Hepatocyte (in vitro differentiated cells): Measurements from ENCODE around the gene PIAS4. TPM values are rescaled to one million over a fixed set of nuclear protein-coding genes. Genes with fewer than 3 reads are reported as not detected.
"Not testable (repeated sequence)": the region's sequence is repeated elsewhere in the genome, so short reads cannot be mapped to it uniquely, and the experiment has no call there.

Experiments
- DNase-seq: peaks from one replicate; pipeline ENCODE4 v3.0.0-alpha.2; 2016; ENCODE audit warnings: low spot score
- H2AFZ ChIP-seq: fragments of 200-600 bp; sonication (generic); 2 replicates; pipeline ENCODE4 v1.6.0; 2016; ENCODE audit warnings: antibody characterized with exemption, mild to moderate bottlenecking
- H3K27ac ChIP-seq: fragments of 200-600 bp; sonication (generic); 2 replicates; pipeline ENCODE4 v1.5.1; 2016; ENCODE audit warnings: mild to moderate bottlenecking
- H3K27me3 ChIP-seq: fragments of 200-600 bp; sonication (generic); 2 replicates; pipeline ENCODE4 v1.6.1; 2016
- H3K36me3 ChIP-seq: fragments of 200-600 bp; sonication (generic); replicated peaks from 2 replicates; pipeline ENCODE4 v1.5.1; 2016; ENCODE audit warnings: low read depth; ENCODE audit not compliant: insufficient read depth
- H3K4me1 ChIP-seq: fragments of 200-600 bp; sonication (generic); 2 replicates; pipeline ENCODE4 v1.5.1; 2016; ENCODE audit warnings: mild to moderate bottlenecking, moderate library complexity; ENCODE audit not compliant: insufficient read depth
- H3K4me2 ChIP-seq: fragments of 200-600 bp; sonication (generic); 2 replicates; pipeline ENCODE4 v1.6.0; 2016
- H3K4me3 ChIP-seq: fragments of 200-600 bp; sonication (generic); 2 replicates; pipeline ENCODE4 v1.5.1; 2016; ENCODE audit warnings: mild to moderate bottlenecking
- H3K79me2 ChIP-seq: fragments of 200-600 bp; sonication (generic); 2 replicates; pipeline ENCODE4 v1.6.0; 2017; ENCODE audit warnings: mild to moderate bottlenecking
- H3K9me2 ChIP-seq: fragments of 200-600 bp; sonication (generic); replicated peaks from 2 replicates; pipeline ENCODE4 v1.6.0; 2017; ENCODE audit warnings: mild to moderate bottlenecking; ENCODE audit not compliant: insufficient read depth
- H3K9me3 ChIP-seq: fragments of 200-600 bp; sonication (generic); 2 replicates; pipeline ENCODE4 v1.5.1; 2016; ENCODE audit warnings: low read depth, mild to moderate bottlenecking
- H4K20me1 ChIP-seq: fragments of 200-600 bp; sonication (generic); 2 replicates; pipeline ENCODE4 v1.6.0; 2016; ENCODE audit warnings: mild to moderate bottlenecking; ENCODE audit not compliant: insufficient read depth, poor library complexity, severe bottlenecking
- CTCF ChIP-seq: fragments of 200-600 bp; sonication (generic); IDR thresholded peaks from 2 replicates; pipeline ENCODE4 v1.5.1; 2016; ENCODE audit warnings: antibody characterized with exemption, mild to moderate bottlenecking; ENCODE audit not compliant: poor library complexity
- EZH2 ChIP-seq: fragments of 200-600 bp; sonication (generic); IDR thresholded peaks from 2 replicates; pipeline ENCODE4 v1.6.1; 2016; ENCODE audit warnings: antibody characterized with exemption, mild to moderate bottlenecking, borderline replicate concordance
- EZH2phosphoT487 ChIP-seq: fragments of 200-600 bp; sonication (generic); IDR thresholded peaks from one replicate; pipeline ENCODE4 v1.6.1; 2018; ENCODE audit warnings: antibody characterized with exemption, mild to moderate bottlenecking, low read depth, moderate library complexity; ENCODE audit not compliant: unreplicated experiment, severe bottlenecking
- WGBS: methylation state at CpG from one replicate; pipeline ENCODE4 v1.1.6; 2016; ENCODE audit warnings: low lambda C conversion rate; ENCODE audit errors: missing lambda C conversion rate; 5-methylcytosine and 5-hydroxymethylcytosine counted together
- polyA plus RNA-seq: library from polyadenylated mRNA; unstranded; fragments of >200 nt; fragmentation: Nextera tagmentation; extraction: Ambion mirVana; gene quantifications from 2 replicates; pipeline ENCODE4 v1.2.1, GENCODE V29; 2016
- total RNA-seq: library from RNA; depleted of rRNA; stranded (reverse); fragments of >200 nt; gene quantifications from 2 replicates; pipeline ENCODE4 v1.2.3, GENCODE V29; 2014

The PIAS4 gene
- total and polyA plus RNA-seq, 2 experiments from 2014 or later = 15.0 to 16.7 TPM

DNA sequence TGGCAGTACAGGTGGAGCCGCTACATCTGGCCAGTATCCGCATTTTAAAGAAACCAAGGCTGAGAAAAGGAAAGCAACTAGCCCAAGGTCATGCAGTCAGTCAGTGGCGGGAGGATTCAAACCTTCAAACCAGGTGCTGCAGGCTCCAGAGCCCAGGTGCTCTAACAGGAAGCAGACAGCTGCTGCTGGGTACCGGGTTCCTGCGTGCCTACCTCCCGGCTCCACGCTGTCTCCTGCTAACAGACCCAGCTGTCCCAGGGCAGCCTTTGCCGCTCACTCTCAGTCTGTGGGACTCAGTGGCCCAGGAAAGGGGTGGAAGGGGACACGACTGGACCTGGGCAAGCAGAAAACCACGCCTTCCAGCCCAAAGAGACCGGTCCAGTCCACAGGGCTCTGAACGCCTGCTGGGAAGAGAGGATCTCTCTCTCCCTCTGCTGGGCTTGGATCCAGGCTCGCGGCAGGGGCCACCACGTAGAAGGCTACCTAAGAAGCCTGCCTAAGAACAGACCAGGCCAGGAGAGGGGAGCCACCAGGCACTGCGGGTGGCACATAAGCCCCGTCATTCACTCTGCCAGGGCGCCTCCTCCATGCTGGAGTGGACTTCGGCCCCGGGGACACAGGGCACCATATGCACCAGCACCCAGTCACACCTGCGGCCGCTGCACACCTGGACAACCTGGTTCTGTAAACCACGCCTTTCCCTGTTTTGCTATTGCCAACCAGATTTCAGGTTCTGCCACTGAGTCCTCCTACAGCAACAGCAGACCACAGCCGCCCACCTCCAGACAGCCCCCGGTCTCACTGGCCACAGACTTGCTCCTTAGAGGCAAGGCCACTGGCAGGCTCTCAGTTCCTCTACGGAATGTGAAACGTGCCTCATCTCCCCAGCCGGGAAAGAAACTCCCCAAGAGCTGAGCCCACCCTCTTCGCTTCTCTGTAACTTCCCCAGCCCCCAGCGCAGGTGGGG lies 41.2 kb upstream of the PIAS4 start:
- peaks cover 30% of the 10 kb centered on the region for H4K20me1 ChIP-seq
- peaks cover 16% of the 10 kb centered on the region for H3K4me1 ChIP-seq
- H3K36me3 ChIP-seq = no peaks in the 10 kb centered on the region
- WGBS = 88% methylated on average over 30 of the region's 30 CpGs
- H3K27ac ChIP-seq = peak overlapping the region; percentile 92
- H3K27me3 ChIP-seq = no peaks in the 10 kb centered on the region
- no peak overlapping the region for H2AFZ ChIP-seq
- peaks cover 60% of the 10 kb centered on the region for H3K79me2 ChIP-seq
- H3K4me3 ChIP-seq = no peak overlapping the region
- TF ChIP-seq EZH2 (no peak), CTCF (no peak), EZH2phosphoT487 (no peak)
- DNase-seq = peak; percentile 29
- H3K4me2 ChIP-seq = no peak overlapping the region
- no peaks in the 10 kb centered on the region for H3K9me2 ChIP-seq
- H3K9me3 ChIP-seq = no peaks in the 10 kb centered on the region

DNA sequence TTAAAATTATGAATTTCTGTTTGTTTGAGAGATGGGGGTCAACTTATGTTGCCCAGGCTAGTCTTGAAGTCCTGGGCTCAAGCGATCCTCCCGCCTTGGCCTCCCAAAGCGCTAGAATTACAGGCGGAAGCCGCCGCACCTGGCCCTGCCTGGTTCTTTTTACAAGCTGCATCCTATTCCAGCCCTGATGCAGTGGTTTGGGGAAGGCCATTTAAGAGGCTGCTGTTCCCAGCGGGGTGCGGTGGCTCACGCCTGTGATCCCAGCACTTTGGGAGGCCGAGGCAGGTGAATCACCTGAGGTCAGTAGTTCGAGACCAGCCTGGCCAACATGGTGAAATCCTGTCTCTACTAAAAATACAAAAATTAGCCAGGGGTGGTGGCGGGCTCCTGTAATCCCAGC lies 39.6 kb upstream of the PIAS4 start:
- not testable (repeated sequence) for H3K9me2 ChIP-seq, H3K36me3 ChIP-seq, H2AFZ ChIP-seq, H3K27me3 ChIP-seq, DNase-seq, H3K4me3 ChIP-seq, H3K9me3 ChIP-seq
- H4K20me1 ChIP-seq = peaks cover 38% of the 10 kb centered on the region
- H3K27ac ChIP-seq = peak overlapping the region; percentile 92
- H3K4me2 ChIP-seq = peak overlapping the region; percentile 57
- 92% methylated on average over 12 of the region's 12 CpGs for WGBS
- peaks cover 53% of the 10 kb centered on the region for H3K79me2 ChIP-seq
- peaks cover 16% of the 10 kb centered on the region for H3K4me1 ChIP-seq

DNA sequence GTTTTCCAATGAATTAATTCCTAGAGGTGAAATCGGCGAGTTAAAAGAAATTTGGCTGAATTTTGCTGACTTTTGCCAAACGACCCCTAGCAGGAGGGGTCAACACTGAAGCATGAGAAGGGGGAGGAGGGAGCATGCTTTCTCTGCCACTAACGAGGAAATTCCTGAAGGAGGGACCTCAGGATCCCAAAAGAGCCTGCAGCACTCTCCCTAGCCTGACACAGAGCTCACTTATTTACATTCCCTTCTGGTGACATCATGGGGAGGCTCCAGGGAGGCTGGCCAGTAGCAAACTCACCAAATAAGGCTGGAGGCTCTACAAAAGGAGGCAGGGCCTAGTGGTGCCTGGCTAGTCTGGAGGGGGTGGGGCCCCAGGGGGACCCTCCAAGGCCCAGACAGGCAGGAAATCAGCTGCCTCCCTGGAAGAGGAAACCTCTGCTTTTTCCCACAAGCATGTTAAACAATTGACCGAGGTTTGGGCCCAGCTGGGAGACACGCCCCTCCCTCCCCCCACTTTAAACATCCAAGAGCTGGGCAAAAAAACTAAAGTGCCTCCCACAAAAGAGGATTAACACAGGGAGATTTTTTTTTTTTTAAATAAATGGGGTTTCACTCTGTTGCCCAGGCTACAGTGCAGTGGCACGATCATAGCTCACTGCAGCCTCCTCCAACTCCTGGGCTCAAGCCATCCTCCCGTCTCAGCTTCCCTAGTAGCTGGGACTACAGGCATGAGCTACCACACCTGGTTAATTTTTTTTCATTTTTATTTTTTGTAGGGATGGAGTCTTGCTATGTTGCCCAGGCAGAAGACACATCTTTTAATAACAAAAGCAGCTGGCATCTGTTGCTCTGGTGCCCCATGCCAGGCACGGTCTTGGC lies 38.7 kb upstream of the PIAS4 start:
- DNase-seq = peak; percentile 96
- H3K9me3 ChIP-seq = no peaks in the 10 kb centered on the region
- H3K4me2 ChIP-seq = peak overlapping the region; percentile 97
- 21% methylated on average over 9 of the region's 9 CpGs for WGBS
- no peaks in the 10 kb centered on the region for H3K27me3 ChIP-seq
- H3K4me1 ChIP-seq = peaks cover 16% of the 10 kb centered on the region
- no peaks in the 10 kb centered on the region for H3K36me3 ChIP-seq
- TF ChIP-seq CTCF = no peak
- TF ChIP-seq EZH2phosphoT487 = no peak
- TF ChIP-seq EZH2 = no peak
- peak overlapping the region; percentile 83 for H3K4me3 ChIP-seq
- H3K79me2 ChIP-seq = peaks cover 53% of the 10 kb centered on the region
- H4K20me1 ChIP-seq = peaks cover 38% of the 10 kb centered on the region
- no peak overlapping the region for H2AFZ ChIP-seq
- no peaks in the 10 kb centered on the region for H3K9me2 ChIP-seq
- peak overlapping the region; percentile 92 for H3K27ac ChIP-seq
